Endothelial cell of umbilical vein (primary cell): Measurements from ENCODE around the gene NOXA1. TPM values are rescaled to one million over a fixed set of nuclear protein-coding genes. Genes with fewer than 3 reads are reported as not detected.

ENCODE experiments used
- BruUV-seq: library from RNA; stranded (reverse); fragments of 400-500 nt; replicated peaks from 2 replicates; lab custom pipeline; 2021; lab: Mats Ljungman, UMichigan
- CTCF ChIA-PET: fragments of 300-600, 350-600 bp; sonication (Branson Sonifier 250); formaldehyde crosslinking; loops from one replicate; lab custom pipeline; 2021; ENCODE audit warnings: antibody characterized with exemption, inconsistent platforms; lab: Charles Lee
- POLR2A ChIA-PET: fragments of 300-600, 350-600 bp; sonication (Branson Sonifier 250); formaldehyde crosslinking; loops from one replicate; lab custom pipeline; 2021; ENCODE audit warnings: antibody characterized with exemption, inconsistent platforms; lab: Charles Lee
- DNase-seq: peaks from one replicate; pipeline ENCODE4 v3.0.0-alpha.2; 2011; ENCODE audit warnings: low read depth, low spot score
- FAIRE-seq: peaks from 2 replicates; lab custom pipeline; 2011; peaks lifted over from hg19 to GRCh38; lab: Jason Lieb, UNC
- H2AFZ ChIP-seq: 2 replicates; pipeline ENCODE4 v1.6.0; 2012; ENCODE audit warnings: low read depth, low read length, control low read depth, inconsistent platforms
- H3K27ac ChIP-seq: 2 replicates; pipeline ENCODE4 v1.5.1; 2011; ENCODE audit warnings: low read depth, mild to moderate bottlenecking, control low read depth, low read length, moderate library complexity; ENCODE audit not compliant: insufficient read depth
- H3K27me3 ChIP-seq, 2 experiments: 2 replicates each; pipeline versions ENCODE4 v1.6.0 to v1.6.1; 2011; ENCODE audit warnings: low read length in 2 of 2, mixed read lengths in 1 of 2; ENCODE audit not compliant: control insufficient read depth in 2 of 2, insufficient read depth in 2 of 2
- H3K36me3 ChIP-seq, 2 experiments: 2 replicates in 1 of 2; 3 replicates in 1 of 2; pipeline ENCODE4 v1.5.1; 2011; ENCODE audit warnings: low read length in 2 of 2, mild to moderate bottlenecking in 1 of 2, moderate library complexity in 1 of 2; ENCODE audit not compliant: control insufficient read depth in 2 of 2, insufficient read depth in 2 of 2; ENCODE audit errors: extremely low read depth in 1 of 2
- H3K4me1 ChIP-seq: 3 replicates; pipeline ENCODE4 v1.5.1; 2011; ENCODE audit warnings: mild to moderate bottlenecking, low read length; ENCODE audit not compliant: control insufficient read depth, insufficient read depth; ENCODE audit errors: extremely low read depth
- H3K4me2 ChIP-seq: 2 replicates; pipeline ENCODE4 v1.6.1; 2011; ENCODE audit warnings: low read length, control low read depth, mixed read lengths; ENCODE audit not compliant: insufficient read depth
- H3K4me3 ChIP-seq, 3 experiments: fragments of 200-600 bp in 1 of 3; sonication (generic), shearing (Covaris generic) in 1 of 3; replicated peaks in 1 of 3; 2 replicates each; pipeline ENCODE4 v1.5.1; 2011 to 2016; ENCODE audit warnings: control low read depth in 3 of 3, low read length in 3 of 3, mild to moderate bottlenecking in 2 of 3, inconsistent platforms in 1 of 3, low read depth in 1 of 3, moderate library complexity in 1 of 3; ENCODE audit not compliant: insufficient read depth in 1 of 3
- H3K79me2 ChIP-seq: 2 replicates; pipeline ENCODE4 v1.6.0; 2012; ENCODE audit warnings: low read length, inconsistent platforms; ENCODE audit not compliant: control insufficient read depth, insufficient read depth
- H3K9ac ChIP-seq: replicated peaks from 2 replicates; pipeline ENCODE3; 2011; ENCODE audit warnings: low read length, control low read depth; ENCODE audit not compliant: insufficient read depth; ENCODE audit errors: extremely low read depth
- H3K9me1 ChIP-seq: replicated peaks from 3 replicates; pipeline ENCODE4 v1.6.0; 2011; ENCODE audit warnings: mild to moderate bottlenecking, low read length; ENCODE audit not compliant: control insufficient read depth, insufficient read depth; ENCODE audit errors: extremely low read depth
- H3K9me3 ChIP-seq: replicated peaks from 2 replicates; pipeline ENCODE4 v1.5.1; 2012; ENCODE audit warnings: low read length, inconsistent platforms; ENCODE audit not compliant: control insufficient read depth, insufficient read depth
- H4K20me1 ChIP-seq: replicated peaks from 2 replicates; pipeline ENCODE3; 2011; ENCODE audit warnings: mild to moderate bottlenecking, low read length; ENCODE audit not compliant: control insufficient read depth, insufficient read depth; ENCODE audit errors: extremely low read depth
- EZH2 ChIP-seq: IDR thresholded peaks from 2 replicates; pipeline ENCODE4 v1.6.1; 2012; ENCODE audit warnings: borderline replicate concordance, low read depth, mild to moderate bottlenecking, moderate library complexity, low read length, inconsistent platforms; ENCODE audit not compliant: severe bottlenecking
- FOS ChIP-seq: IDR thresholded peaks from 2 replicates; pipeline ENCODE4 v1.6.1; 2011; ENCODE audit warnings: mild to moderate bottlenecking, low read length, moderate library complexity, borderline replicate concordance; ENCODE audit not compliant: insufficient read depth
- JUN ChIP-seq: IDR thresholded peaks from 2 replicates; pipeline ENCODE4 v1.6.1; 2011; ENCODE audit warnings: borderline replicate concordance, low read depth; ENCODE audit not compliant: insufficient read length, insufficient read depth
- MYC ChIP-seq: IDR thresholded peaks from one replicate; pipeline ENCODE4 v1.6.1; 2011; ENCODE audit warnings: mild to moderate bottlenecking, low read depth, low read length
- dilution Hi-C: fragments of 300-500 bp; cut with MboI; formaldehyde crosslinking; loops from one replicate; pipeline ENCODE4 v1.15.0; 2019; ENCODE audit warnings: low sequenced_read_pairs; ENCODE audit not compliant: extremely low pct_ligation_motif_present
- intact Hi-C: fragments of 100-400 bp; cut with micrococcal nuclease; formaldehyde crosslinking; loops from one replicate; pipeline ENCODE4 v1.10.0; 2022
- polyA plus RNA-seq, 4 experiments: library from polyadenylated mRNA; depleted of rRNA in 3 of 4; stranded (reverse) in 3 of 4; unstranded in 1 of 4; fragments of >200 nt; gene quantifications; 2 replicates each; pipeline versions ENCODE4 v1.2.1 to v1.2.3, GENCODE V29; 2011 to 2012; ENCODE audit warnings: missing spikeins in 1 of 4
- total RNA-seq: library from RNA; stranded (reverse); gene quantifications from 2 replicates; pipeline ENCODE4 v1.2.3, GENCODE V29; 2021
- TF ChIP-seq, protein P1 (sequence below), 2 donors: IDR thresholded peaks; 1 replicate in 1 of 2; 2 replicates in 1 of 2; pipeline ENCODE4 v1.5.1; 2011; ENCODE audit warnings: low read length in 2 of 2, mild to moderate bottlenecking in 2 of 2, moderate library complexity in 2 of 2, control low read depth in 1 of 2, inconsistent platforms in 1 of 2, low read depth in 1 of 2; ENCODE audit not compliant: insufficient read depth in 1 of 2; ENCODE audit errors: extremely low read depth in 1 of 2

Gene NOXA1
- total and polyA plus RNA-seq, 2 donors (not counting 3 experiments of a cell fraction or from before 2014, with no cell fraction given), result 0.40 to 0.91 TPM

GRCh38 chr9:137432687-137433348, 9.6 kb downstream of the NOXA1 start:
- no peak overlapping the region for H3K4me2 ChIP-seq
- no peak overlapping the region for H3K27ac ChIP-seq
- no peak overlapping the region for H2AFZ ChIP-seq
- DNase-seq (no peak), FAIRE-seq (no peak)
- dilution Hi-C loops, result no loop called here
- H3K36me3 ChIP-seq, result no peaks in the 10 kb centered on the region
- intact Hi-C loops, result no loop called here
- no peaks in the 10 kb centered on the region for H3K9me1 ChIP-seq
- H3K27me3 ChIP-seq, result no peaks in the 10 kb centered on the region
- H4K20me1 ChIP-seq, result no peaks in the 10 kb centered on the region
- POLR2A ChIA-PET, result no interaction called here
- TF ChIP-seq JUN, result no peak
- TF ChIP-seq FOS, result no peak
- no peak for TF ChIP-seq EZH2
- TF ChIP-seq MYC, result no peak
- TF ChIP-seq, protein P1, sequence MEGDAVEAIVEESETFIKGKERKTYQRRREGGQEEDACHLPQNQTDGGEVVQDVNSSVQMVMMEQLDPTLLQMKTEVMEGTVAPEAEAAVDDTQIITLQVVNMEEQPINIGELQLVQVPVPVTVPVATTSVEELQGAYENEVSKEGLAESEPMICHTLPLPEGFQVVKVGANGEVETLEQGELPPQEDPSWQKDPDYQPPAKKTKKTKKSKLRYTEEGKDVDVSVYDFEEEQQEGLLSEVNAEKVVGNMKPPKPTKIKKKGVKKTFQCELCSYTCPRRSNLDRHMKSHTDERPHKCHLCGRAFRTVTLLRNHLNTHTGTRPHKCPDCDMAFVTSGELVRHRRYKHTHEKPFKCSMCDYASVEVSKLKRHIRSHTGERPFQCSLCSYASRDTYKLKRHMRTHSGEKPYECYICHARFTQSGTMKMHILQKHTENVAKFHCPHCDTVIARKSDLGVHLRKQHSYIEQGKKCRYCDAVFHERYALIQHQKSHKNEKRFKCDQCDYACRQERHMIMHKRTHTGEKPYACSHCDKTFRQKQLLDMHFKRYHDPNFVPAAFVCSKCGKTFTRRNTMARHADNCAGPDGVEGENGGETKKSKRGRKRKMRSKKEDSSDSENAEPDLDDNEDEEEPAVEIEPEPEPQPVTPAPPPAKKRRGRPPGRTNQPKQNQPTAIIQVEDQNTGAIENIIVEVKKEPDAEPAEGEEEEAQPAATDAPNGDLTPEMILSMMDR (IDR thresholded peaks at IDR 0.05; ENCODE audit: extremely low read depth in 1 of 2, insufficient read depth in 1 of 2, low read depth in 1 of 2, low read length in 2 of 2), result no peak
- H3K9me3 ChIP-seq, result no peaks in the 10 kb centered on the region
- no peaks in the 10 kb centered on the region for H3K79me2 ChIP-seq
- no peak overlapping the region for H3K4me3 ChIP-seq
- H3K4me1 ChIP-seq, result no peaks in the 10 kb centered on the region
- no peak overlapping the region for H3K9ac ChIP-seq
- CTCF ChIA-PET, result interaction anchor here (1.6 to 4.5 kb wide), 2 partner anchors 9 to 10 kb away, joined by 3 to 28 read pairs; partner anchors contain the start of genes EXD3 and NOXA1
- no TSS peak for BruUV-seq
